GM19455 (cell line): ENCODE data around the gene KRT10.
"Not testable (repeated sequence)": the region's sequence is repeated elsewhere in the genome, so short reads cannot be mapped to it uniquely, and the experiment has no call there.

Experiments
- ATAC-seq: cut with Tn5 transposase; IDR thresholded peaks from one replicate; pipeline ENCODE4 v1.9.1; 2021; ENCODE audit not compliant: unreplicated experiment

The KRT10 gene

DNA sequence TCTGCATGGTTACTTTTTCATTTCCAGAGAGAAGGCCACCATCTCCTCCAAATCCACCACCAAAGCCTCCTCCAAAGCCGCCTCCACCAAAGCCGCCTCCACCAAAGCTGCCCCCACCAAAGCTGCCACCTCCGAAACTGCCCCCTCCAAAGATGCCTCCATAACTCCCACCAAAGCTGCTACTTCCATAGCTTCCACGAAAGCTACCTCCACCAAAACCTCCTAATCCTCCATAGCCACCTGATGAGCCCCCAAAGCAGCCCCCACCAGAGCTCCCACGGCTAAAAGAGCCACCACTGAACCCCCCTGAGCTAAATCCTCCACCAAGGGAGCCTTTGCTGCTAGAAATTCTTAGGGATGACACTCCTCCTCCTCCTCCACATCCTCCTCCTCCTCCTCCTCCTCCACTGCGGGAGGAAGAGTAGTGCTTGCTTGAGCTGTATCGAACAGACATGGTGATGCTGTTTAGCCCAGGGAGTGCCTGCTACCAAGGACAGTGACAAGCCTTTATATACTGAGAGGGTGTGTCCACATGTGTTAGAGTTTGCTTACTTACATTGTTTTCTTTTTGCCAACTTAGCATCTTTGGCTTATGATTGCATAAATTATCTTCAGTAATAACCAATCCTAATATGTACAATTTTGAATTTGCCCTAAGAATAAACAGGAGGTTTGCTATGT, at the start of gene KRT10:
Gene KRT10, minus strand, starts transcription at position 483 of the 681 bp plus-strand sequence. Its CDS starts 29 bp downstream, at position 454.
- no peak for ATAC-seq

DNA sequence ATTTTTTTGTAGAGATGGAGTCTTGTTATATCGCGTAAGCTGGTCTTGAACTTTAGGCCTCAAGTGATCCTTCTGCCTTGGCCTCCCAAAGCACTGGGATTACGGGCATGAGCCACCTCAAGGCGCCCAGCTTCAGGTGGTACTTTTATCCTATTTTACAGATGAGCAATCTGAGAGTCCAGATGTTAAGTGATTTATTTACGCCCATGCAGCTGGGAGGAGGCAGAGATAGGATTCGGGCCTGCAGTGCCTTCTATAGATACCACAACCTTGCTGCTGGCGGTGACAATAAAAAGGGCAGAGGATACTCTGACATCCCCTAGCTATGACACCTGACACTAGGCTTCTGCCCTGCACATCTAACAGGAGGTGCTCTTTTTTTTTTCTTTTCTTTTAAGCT, 48.9 kb upstream of the KRT10 start:
- no peak for ATAC-seq

DNA sequence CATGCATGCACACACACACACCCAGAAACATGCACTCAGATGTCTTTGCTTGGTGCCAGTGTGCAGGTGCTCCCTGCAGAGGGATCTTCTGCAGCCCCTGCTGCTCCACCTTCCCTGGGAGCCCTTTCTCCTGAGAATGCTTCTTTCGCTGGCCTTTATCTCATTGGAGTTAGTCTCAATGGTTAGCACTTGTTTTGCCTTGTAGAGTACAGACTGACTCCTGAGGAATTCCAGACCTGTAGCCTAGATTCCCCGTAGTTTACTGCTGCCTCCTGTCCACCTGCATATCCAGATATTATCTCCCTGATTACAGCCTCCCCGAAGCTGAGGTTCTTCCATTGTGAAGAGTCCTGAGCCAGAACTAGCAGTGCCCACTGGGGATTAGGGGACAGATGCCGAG, 47.7 kb upstream of the KRT10 start:
- ATAC-seq: no peak

DNA sequence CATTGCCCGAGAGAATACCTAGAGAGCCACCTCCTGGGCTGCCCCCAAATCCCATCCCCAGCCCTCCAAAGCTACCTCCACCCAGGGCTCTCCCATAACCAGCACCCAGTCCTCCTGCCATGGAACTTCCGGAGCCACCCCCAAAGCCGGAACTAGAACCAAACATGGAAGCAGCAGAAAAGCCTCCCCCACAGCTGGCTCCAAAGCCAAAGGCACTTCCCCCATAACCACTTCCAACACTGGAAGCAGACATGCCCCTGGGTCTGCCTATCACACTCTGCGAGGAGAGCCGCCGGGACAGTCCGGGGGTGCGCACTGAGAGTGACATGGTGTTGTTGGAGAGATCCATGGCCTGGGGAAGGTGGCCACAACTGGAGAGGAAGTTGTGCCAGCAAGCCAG, 44.4 kb upstream of the KRT10 start, which contains the start of gene KRT12:
Gene KRT12, minus strand, starts transcription at position 386 of the 400 bp plus-strand sequence. Its CDS starts 37 bp downstream, at position 349.
- ATAC-seq: no peak

DNA sequence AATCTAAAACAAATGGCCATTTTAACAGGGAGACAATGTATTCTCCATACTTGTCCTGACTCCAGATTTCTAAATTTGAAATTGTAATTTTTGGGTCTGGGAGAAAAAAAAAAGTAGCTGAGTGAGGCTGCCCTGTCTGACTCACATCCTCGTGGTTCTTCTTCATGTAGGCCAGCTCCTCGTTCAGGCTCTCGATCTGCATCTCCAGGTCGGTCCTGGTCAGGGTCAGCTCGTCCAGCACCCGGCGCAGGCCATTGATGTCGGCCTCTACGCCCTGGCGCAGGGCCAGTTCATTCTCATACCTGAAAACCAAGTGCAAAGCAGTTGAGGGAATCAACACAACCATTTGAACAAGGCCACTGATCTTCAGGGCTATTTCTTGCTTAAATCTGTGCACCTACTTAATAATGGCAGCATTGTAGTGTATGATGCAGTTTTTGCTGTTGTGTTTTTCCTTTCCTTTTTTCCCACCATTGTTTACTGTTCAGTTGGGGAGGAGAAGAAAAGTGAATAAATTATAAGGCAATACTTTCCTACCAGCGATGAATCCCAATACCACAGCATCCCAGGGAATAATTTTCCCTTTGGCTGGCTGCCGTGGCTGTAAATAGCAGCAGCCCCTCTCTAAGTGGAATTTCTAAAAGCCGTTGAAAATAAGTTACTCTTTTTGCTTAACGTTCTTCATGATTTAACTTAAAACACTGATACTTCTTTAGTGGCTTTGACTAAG, 42.4 kb upstream of the KRT10 start:
- no peak for ATAC-seq

DNA sequence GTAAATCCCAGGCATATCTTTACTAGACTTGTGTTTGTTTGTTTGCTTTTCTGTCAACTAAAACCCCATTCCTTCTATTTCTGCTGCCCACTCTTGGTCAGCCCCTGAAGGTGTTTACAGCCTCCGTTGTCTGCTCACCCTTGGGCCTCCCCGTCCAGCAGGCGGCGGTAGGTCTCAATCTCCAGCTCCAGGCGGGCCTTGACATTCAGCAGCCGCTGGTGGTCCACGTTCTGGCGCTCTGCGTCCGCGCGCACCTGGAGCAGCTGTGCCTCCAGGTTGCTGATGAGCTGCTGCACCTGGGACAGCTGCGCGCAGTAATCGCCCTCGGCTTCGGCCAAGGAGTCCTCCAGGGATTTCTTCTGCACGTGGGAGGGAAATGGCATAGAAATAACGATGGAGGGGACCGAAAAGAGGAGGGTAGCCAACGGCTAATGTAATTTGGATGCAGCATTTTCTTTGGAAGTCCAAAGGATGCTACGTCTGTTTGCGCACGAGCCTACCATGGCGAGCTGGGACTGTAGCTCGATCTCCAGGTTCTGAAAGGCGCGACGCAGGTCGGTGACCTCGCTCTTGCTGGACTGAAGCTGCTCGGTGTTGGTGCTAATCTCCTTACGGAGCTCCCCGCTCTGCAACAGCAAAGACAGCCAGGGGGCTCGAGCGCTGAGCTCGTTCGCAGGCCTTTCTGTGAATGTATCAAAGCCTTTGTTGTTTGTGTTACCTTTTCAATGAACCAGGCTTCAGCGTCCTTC, 40.7 kb upstream of the KRT10 start:
- no peak for ATAC-seq

DNA sequence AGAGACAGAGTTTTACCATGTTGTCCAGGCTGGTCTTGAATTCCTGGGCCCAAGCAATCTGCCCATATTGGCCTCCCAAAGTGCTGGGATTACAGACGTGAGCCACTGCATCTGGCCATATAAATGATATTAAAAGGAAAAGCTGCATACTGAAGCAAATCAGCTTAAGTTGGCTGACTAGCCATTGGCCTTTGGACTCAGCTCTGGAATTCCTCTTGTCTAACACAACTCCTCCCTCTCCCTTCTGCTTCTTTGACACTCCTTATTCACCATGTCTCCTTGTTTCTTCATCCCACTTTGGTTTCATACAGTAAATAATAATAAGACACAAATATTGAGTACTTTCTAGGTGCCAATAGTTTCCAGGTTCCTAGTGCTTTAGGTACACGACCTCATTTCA, 37.1 kb upstream of the KRT10 start:
- no peak for ATAC-seq

DNA sequence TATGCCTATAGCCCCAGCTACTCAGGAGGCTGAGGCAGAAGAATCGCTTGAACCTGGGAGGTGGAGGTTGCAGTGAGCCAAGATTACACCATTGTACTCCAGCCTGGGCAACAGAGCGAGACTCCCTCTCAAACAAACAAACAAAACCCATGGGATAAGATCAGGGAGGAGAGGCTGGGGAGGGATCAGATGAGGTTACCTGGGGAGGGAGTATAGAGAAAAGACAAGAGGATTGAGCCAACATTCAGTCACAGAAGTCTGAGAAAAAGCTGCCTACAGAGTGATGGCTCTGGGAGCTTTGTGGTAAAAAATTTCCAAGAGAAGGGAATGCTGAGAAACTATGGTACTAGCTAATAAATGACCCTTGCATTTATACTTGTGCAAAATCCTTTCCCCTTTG, 36.3 kb upstream of the KRT10 start:
- ATAC-seq: not testable (repeated sequence)

DNA sequence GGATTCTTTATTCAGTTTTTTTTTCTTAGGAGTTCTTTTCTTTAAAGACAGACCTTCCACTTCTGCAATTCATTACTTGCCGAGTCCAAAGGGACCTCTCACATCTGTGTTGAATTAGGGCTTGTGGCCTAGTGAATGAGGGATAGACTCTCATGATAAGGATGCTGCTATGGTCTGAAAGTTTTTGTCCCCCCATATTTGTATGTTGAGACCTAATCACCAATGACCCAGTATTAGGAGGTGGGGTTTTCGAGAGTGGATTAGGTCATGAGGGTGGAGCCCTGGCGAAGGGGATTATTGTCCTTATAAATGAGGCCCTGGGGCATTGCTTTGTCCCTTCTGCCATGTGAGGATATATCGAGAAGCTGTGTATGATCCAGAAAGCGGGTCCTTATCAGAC, 35.1 kb upstream of the KRT10 start:
- no peak for ATAC-seq

DNA sequence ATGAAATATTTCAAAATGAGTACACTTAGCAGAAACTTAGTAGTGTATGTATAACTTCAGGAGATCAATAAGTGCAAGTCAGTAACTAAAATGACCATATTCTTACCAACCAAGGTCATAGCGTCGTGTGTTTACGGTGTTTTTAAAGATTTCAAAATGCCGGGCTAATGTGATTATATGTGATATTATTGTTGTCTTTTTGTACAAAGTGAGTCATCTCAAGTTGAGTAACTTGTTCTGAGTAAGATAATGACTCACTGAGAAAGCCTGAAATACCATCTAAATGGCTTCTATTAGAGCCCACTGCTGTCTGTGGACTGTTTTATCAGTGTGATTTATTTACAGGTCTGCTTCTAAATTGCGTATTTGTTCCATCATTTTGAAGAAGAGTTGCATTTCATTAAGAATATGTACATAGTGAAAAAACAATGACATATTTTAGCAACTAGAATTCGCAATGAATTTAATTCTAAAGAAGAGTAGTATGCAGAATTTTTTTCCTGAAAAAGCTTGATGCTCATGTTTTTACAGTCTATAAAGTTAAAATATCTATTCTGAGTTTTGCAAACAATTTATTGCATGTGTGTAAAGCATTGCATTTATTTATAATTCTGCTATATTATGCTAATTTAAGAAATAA, 31.9 kb upstream of the KRT10 start:
- ATAC-seq: no peak

DNA sequence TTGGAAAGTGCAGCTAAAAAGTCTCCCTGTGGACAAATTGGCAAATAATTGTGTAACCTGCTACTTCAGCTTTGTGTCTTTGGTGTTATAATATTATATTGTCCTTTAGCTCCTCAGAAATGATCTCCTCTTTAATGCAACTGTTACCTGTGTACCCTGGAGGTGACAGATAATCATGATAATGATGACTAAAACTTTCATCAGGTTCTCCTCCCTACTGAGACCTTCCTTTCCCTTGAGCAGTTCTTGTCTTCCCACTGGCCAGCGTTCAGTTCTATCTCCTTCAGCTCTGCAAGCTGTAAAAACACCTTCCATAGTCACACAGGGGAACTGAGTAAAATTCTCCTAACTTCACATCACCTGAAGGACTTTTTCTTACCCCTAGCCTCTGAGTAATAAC, 29.9 kb upstream of the KRT10 start:
- no peak for ATAC-seq

DNA sequence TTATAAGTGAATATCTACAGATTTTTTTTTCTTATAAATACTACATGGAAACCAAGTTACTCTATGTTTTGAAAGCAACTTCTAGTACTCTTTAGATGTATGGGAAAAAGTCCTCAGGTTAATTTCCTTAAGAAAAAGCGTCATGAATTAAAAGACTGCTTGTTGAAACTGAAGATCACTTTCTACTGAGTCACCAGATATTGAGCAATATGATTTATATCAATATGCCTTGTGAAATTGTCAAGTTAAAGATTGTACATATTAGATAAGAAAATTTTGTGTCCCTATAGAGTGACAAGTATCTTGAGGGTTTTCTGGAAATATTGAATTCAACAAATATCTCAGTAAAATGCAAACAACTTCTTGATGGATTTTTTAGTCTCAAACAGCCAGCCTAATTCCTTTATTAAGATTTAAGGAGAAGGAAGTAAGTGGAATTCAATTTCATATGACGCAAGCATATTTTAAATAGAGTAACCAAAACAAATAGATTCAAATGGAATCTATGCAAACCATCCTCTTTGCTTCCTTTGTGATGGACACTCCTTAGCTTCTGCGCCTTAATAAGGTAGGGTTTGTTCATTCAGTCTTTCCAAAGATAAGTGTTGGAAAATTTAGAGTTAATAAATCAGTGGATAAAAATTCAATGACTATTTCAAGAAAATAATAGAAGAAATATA, 28.0 kb upstream of the KRT10 start:
- ATAC-seq: no peak

DNA sequence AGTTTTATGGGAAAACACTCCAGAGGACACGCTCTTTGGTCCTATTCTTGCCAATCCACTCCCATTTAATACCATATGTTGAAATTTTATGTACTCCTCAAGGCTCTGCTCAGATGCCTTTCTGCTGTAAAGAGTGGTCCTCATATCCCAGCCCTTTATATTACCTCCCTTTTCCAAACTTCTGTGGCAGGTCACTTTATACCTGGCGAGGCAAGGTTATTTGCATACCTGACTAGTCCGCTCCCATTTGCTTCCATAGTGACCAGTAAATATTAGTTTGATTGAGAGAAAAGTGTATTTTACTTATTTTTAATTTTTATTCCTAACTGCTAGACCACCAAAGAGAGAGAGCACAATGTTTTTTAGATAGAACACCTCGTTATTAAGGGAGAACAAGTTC, 27.3 kb upstream of the KRT10 start:
- ATAC-seq: no peak

DNA sequence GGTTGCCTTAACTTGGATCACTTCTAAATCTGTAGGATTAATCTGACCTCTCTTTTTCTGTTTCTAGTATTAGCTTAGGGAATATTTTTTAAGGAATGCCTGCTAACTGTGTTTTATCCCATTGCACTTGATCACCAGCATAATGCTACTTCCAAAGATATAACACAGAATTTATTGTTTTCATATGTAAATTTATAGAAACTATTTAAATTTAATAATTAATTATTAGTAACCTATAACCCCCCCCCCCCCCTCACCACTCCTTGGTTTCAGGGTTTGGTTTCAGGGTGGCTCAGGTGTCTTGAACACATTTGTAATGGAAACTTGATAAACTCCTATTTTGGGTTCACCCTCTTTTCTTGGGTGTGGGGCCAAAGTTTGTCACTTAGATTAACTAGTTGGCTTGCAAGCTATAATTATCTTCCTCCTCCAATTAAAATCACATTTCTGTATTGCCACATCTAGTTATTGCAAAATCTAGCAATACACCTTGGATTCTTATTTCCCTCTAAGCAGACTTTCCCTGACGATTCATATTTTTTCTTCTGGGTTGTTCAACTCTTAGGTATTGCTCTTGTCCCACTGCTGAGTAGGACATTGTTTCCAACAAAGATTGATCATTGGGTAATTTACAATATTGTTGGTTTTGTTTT, 26.3 kb upstream of the KRT10 start:
- no peak for ATAC-seq

DNA sequence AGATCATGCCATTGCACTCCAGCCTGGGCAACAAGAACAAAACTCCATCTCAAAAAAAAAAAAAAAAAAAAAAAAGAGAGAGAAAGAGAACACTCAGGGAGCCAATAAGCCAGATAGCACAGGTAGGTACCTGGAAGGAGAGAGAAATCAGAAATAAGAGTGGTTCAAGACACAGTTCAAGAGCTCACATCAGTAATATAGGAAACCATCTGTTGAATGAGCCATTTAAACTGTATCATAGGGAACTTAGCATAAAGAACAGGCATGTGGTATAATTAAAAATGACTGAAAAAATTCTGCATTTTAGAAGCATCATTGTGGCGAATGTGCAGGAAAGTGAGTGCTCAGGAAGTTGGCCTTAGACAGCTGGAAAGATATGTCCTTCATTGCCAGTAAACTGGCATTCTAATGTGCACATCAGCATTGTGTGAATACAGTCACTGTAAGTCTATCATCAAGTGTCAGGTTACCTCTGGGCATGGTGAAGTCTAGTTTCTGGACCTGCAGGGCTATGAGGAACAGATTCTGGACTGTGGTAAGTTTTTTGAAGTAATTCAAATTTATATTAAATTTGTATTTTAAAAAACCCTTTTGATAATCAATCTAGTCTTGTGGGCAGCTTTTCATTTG, 24.2 kb upstream of the KRT10 start:
- no peak for ATAC-seq

DNA sequence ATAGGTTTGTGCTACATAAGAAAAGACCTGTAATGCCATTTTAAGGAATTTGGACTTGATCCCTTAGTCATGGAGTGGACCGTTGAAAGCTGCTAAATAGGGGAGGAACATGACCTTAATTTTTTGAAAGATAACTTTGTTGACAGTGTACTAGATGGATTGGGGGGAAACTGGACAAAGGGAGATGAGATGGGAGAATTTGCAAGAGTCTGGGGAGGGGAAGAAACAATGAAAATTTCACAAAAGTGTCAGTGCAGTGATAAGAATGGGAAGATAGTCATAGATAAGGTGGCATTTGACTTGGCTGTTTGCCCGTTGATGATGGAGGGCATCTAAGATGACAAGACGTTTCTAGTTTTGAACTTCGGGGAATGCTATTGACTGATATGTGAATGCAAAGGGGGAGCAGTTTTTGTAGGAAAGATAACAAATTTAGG, 22.3 kb upstream of the KRT10 start:
- ATAC-seq: no peak

DNA sequence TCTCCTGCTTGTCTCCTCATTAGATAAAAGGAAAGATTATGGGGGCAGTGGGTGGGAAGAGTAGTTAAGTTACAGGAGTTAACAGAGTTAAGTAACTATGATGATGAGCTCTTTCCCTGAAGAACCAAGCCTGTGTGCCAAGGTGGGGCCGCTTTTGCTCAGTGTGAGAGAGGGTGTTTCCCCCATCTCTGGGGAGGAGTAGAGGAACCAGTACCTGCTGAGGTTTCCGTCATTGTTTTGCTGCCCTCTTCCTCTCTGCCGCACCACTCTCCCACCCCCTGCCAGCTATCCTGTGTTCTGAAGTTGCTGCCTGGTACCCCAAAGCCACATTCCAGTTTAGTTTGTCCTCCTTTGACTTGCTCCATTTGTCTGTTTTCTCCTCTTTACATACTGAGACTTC, 20.8 kb upstream of the KRT10 start:
- no peak for ATAC-seq

DNA sequence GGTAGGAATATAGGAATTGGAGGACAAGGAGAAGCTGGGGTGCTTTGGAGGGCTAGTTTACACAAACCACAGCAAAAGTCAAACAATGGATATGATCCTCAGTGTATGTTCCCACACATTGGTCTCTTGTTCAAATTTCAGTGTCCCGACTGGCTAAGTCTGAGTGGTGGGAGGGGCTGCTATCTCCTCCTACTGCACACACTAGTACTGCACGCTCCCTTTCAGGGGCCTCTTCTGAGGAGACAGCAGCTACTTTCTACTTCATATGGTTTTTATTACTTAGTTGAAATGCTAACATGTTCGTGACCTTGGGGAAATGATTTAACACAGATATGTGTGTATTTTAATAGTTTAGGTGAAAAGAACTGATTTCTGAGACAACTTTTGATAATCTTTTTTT, 18.8 kb upstream of the KRT10 start:
- no peak for ATAC-seq

DNA sequence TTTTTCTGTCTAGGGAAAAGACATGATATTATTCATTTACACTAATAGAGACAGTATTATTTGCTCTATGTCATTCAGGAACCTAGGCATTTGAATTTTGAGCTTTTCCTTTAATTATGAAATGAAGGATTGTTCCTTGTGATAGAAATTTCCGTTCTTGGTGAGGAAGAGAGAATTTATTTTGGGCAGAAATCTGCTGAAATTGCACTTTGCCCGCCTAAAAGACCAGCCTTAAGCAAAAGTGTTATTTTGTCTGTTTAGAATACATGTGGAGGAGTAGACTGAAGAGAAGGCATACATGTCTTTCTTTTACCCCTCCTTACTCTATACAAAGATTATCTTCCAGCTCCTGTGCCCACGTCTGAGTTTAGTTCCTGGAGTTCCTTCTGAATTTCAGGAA, 16.8 kb upstream of the KRT10 start:
- no peak for ATAC-seq

DNA sequence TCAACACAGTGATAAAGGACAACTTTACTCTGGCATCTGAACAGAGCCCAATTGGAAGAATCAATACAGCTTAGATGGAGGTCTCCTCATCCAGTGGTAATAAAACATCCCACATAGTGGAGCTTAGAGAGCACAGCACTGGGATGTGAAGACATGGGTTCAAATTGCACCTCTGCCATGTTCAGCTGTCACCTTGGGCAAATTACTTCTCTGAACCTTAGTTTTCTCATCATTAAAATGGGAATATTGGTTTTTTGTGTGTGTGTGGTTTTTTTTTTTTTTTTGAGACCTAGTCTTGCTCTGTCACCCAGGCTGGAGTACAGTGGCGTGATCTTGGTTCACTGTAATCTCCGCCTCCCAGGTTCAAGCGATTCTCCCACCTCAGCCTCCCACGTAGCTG, 13.6 kb upstream of the KRT10 start:
- no peak for ATAC-seq
